GM19035 (cell line): ENCODE results near the gene GAMT.
A peak's percentile ranks its signal among the peaks of the same experiment; 100 is the strongest.

Experiments used
- ATAC-seq: cut with Tn5 transposase; IDR thresholded peaks from one replicate; pipeline ENCODE4 v1.9.1; 2021; ENCODE audit not compliant: unreplicated experiment

GAMT gene

DNA sequence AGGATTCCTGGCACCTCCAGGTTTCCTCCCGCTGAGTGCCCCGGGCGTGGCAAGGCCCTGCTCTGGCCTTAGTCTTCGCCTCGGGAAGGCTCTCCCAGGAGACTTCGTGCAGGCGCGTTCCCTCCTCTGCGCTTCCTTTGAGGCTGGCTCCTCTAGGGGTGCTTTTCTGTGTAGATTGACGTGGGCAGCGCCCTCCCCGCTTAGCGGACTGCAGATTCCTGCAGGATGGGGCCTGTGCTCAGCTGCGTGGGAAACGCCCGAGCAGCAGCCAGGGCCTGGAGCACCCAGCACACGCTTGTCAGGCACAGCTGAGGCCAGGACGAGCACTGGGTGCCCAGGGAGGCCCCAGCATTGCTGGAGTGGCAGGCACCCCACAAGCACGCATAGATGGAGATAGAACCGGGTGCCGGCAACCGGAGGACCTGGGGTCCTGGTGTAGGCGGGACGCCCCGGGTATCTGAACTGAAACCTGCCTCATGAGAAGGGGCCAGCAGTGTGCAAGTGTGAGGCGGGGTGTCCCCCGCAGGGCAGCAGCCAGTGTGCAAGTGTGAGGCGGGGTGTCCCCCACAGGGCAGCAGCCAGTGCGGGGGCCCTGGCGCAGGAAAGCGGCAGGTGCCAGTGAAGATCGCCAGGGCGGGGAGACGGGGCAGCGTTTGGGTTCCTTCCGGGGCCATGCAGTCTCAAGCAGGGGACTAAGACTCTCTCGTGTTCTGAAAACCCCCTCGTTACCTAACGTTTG is 14.2 kb downstream of the GAMT start:
- no peak for ATAC-seq

DNA sequence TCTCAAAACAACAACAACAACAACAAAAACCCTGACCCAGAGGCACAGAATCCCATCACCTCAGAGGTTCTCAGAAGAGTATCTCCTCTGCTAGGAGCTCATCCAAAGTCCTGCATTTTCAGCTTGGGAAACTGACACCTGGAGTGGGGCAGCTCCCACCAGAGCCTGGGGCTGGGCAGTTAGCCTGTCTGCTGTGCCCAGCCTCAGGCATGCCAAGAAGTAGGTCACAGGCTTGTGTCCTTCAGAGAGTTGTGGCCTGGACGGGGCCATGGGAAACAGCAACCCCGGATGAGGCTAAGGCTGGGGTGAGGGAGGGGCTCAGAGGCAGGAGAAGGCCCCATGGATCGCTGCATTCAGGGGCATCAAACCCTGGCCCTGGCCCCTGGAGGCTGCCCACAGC is 15.5 kb downstream of the GAMT start:
- no peak for ATAC-seq

DNA sequence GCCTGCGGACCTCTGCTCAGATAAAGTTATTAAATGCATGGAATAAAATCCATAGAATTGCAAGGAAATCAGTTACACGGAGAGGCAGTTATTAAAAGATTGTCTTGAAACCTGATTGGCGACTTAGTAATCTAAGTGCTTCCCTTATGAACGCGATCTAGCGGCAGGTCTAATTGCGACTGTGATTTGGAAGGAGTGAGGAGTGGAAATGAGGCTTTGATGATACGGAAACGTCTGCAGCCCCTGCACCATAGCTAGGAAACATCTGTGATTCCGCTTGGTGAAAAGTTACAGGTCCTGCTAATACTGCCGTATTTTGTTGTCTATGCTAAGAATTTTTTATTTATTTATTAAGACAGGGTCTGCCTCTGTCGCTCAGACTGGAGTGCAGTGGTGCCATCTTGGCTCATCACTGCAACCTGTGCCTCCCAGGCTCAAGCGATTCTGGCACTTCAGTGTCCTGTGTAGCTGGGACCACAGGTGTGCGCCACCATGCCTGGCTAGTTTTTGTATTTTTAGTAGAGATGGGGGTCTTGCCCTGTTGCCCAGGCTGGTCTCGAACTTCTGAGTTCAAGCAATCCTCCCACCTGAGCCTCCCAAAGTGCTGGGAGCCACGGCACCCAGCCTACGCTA is 16.7 kb downstream of the GAMT start:
- ATAC-seq: no peak

DNA sequence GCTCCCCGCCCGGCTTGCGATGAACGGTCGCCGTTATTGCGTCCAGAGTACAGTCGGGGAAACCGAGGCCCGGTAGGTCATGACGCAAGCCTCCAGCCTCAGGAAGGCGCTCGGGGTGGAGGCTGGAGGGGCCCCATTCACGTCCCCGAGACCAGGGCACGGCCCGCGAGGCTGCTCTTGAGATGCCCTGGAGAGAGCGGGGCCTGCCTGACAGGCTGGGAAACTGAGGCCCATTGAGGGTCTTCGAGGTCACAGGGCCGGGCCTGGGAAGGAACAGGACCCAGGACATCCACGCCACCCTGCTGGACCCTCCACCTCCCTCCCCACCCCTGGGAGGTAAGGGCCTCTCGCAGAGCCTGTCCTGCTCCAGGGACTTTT is 17.3 kb downstream of the GAMT start:
- peak; percentile 2 for ATAC-seq

DNA sequence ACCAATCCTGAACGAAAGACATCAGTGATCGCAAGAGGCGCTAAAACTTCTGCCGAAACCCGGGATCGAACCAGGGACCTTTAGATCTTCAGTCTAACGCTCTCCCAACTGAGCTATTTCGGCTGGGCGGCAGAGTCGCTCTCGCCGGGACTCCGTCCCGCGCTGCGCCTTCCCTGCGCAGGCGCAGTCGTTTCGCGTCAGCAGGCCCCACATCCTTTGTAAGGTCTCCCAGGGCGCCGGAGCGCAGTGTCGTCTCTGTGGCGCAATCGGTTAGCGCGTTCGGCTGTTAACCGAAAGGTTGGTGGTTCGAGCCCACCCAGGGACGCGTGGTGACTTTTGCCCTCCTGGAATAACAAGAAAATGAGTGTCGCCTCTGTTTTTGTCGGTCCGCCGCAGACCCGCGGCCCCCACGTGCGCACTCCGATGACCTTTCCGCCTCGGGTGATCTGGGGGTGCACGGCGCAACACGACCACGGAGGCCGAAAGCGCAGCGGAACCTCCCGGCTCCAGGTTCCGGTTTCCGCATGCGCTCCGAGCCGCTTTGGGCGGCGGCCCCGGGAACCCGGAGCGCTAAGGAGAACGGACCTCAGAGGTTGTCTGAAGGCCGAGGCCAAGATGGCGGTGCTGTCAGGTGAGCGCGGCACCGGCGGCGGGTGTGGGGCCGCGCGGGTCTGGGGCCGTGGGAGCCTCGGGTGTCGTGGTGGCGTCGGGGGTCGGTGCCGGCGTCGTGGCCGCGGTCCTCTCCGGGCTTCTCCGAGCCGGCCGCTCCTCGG is 17.8 kb downstream of the GAMT start, which contains the start of gene NDUFS7:
Gene NDUFS7, plus strand, starts transcription at position 596 of the 773 bp plus-strand sequence. Its CDS starts 20 bp downstream, at position 616.
- peak; percentile 79 for ATAC-seq

DNA sequence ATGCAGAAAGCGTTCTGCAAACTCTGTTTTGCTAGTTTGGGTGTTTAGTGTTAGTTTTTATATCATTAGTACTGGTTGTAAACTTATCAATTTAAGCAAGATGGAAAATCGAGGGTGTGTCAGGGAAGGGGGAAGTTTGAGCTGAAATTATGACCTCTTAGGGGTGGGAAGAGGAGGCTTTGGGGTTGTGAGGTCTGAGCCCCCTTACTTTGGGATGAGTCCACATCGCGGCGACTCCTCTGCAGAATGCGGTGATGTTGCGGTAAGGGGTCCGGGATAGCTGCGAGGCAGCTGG is 18.4 kb downstream of the GAMT start:
- ATAC-seq: no peak

DNA sequence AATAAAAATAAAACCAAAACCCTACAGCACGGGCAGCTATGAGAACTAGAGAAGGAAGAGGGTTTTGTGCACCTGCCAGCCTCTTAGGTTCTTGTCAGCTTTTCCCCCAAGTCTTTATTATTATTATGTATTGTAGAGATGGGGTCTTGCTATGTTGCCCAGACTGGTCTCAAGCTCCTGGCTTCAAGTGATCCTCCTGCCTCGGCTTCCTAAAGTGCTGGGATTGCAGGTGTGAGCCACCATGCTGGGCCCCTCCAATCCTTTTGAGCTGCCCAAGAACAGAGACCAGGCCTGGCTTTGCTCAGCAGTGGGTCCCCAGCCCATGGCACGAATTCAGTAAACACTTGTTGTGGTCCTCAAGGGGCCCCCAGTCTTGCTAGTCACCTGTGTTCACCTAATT is 19.1 kb downstream of the GAMT start:
- ATAC-seq: no peak

DNA sequence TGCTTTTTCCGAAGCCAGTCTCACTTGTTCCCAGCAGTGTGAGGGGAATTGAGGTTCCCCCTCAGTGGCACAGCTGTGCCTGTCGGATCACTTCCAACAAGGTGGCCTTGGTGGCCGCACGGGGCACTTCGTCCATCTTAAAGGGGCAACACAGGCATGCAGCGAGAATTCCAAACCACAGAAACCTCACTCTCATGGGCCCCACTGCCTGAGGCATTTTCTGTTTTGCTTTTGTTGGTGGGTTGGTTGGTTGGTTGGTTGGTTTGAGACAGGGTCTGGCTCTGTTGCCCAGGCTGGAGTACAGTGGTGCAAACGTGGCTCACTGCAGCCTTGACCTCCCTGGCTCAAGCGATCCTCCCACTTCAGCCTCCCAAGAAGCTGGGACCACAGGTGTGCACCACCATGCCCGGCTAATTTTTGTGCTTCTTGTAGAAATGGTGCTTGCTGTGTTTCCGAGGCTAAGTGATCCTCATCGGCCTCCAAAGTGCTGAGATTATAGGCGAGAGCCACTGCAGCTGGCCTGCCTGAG is 21.3 kb downstream of the GAMT start:
- no peak for ATAC-seq

DNA sequence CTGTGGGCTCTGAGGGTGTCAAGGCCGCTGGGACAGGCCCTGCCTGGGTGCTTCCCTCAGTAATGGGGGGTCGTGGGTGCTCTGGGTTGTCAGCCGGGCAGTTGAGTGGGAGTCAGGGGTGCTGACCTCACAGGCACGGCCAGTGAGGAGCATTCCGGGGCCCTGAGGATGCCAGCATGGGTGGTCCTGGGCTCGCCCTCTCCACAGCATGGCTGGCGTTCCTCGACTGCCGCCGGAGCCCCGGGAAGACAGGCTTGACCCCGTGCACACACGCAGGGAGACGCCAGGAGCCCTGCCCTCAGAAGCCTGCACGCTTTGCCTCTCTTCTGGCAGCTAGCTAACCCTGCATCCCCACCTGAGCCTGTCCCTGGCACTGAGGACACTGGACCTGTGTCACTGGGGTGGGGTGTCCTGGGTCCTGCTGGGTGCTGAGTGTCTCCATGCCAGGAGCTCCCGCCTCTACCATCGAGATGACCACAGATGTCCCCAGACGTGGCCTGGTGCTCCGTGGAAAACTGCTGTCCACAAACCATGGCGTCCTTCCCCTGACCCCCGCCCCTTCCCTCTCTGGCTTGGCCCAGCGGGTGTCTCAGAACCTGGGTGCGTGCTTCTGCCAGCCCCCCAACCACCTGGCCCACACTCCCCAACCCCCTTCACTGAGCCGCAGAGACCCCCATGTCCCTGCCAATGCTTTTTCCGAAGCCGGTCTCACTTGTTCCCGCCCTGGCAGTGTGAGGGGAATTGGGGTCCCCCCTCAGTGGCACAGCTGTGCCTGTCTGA is 22.0 kb downstream of the GAMT start:
- no peak for ATAC-seq

DNA sequence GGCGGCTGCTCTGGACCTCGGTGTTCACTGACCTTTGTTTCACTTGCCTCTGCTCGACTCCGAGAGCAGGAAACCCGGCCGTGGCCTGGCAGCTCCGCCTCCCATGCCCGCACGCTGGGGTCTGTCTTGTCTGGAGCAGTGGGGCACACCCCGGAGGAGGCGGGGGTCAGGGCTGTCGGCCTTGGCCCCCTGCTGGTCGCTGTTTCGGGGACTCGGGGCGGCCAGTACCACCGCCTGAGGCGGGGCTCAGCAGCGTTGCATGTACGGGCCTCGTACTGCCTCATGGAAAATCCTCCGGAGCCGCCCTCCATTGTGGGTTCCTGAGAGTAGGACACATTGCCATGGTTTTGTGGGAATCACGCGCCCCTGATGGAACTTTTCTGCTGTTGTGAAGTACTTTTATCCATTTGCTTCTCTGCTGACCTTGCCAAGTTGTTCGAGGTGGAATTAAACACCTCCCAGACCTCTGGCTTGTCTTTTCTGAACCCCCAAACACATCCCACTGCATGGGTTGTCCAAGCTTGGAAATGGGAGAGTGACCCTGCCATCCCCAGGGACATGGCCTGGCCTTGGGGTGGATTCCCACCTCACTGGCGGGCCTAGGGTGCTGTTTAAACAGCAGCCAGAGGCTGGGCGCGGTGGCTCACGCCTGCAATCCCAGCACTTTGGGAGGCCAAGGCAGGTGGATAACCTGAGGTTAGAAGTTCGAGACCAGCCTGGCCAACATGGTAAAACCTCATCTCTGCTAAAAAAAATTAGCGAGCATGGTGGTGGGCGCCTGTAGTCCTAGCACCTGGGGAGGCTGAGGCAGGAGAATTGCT is 23.2 kb downstream of the GAMT start:
- no peak for ATAC-seq

DNA sequence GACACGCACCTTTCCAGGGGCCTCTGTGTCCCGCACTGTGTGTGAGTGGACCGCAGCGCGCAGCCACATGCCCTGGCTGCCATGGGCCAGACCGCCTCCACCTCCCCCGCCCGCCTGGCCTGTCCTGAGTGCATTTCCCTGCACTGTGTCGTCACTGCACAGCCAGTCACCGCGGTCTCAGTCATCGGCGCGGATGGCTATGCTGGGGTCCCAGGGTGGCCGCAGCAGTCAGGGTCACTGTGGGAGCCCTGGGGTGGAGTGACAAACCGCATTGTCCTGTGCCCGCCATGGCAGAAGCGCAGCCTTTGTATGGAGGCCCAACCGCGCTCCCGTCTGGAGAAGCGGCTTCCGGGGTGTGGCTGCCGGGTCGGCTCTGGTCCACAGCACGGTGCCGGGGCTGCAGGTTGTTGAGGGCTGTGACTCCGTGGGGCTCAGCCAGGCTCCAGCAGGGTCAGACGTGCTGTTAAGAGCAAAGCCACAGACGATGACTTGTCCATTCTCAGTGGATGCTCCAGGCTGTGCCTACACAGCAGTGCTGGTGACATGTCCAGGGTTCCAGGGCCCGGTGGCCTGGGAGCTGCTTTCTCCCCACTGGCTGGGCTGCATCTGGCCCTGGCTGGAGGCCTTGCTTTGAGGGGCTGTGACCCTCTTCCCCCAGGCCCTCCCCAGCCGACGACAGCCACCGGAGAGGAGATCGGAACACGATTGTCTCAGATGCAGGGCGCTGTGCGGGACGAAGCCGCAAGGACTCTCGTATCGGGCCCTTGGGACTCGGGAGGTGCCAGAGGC is 24.0 kb downstream of the GAMT start:
- no peak for ATAC-seq

DNA sequence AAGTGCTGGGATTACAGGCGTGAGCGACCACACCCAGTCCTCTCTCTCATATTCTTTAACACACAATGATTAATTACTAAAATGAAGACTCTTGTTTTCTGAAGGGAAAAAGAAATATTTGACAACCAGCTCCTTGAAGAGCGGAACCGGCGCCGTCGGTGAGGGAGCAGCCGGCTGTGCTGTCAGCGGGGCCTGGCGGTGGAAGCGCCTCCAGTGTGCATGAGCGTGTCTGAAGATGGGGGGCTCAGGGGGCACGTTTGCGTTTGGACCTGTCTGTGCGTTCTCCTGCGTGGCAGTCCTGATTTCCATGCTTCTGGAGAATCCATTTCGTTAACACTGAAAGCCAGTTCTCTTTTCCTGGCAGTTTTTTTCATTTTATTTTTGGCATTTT is 24.9 kb downstream of the GAMT start:
- no peak for ATAC-seq

DNA sequence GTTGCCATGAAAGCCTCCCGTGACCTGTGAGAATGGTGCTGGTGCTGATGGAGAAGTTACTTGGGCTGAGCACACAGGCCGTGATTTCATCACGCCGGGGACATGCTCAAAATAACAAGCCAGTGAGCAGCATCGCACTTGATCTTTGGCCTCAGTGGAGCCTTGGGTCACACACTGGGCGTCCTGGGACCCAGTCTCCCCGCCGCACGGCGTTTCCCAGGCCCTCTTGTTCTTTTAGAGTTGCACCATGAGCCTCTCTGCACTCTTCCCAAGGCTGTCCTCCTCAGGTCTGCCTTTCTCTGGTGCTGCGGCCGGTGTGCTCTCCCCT is 27.1 kb downstream of the GAMT start:
- ATAC-seq: no peak

DNA sequence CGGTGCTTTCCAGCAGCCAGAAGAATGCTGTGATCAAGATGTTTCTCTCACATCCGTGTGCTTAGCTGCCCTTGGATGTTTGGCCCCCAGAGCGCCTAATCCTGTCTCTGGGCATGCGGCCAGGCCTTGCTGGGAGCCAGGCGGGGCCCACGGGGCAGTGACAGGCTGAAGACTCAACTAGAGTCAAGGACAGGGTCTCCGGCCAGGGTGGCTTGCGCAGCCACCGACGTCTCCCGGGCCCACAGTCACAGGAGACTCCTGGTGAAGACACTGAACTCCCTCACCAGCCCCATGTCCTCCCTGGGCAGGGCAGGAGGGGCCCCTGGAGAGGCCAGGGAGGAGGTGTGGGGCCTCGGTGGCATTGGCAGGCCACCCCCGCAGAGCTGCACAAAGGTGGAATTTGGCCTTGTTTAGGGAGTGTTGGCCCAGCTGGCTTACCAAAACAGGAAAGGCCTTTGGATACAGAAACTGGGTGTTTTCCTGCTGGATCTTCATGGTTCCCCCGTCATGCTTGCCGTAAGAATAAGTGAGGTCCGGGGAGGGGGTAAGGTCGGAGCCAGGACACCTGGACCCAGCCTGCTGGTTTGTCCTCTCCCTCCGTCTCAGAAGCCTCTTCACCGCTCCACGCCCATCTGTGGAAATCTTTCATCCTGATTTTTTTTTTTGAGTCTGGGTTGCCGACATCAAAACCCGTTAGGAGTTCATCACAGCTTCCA is 27.6 kb downstream of the GAMT start:
- no peak for ATAC-seq

DNA sequence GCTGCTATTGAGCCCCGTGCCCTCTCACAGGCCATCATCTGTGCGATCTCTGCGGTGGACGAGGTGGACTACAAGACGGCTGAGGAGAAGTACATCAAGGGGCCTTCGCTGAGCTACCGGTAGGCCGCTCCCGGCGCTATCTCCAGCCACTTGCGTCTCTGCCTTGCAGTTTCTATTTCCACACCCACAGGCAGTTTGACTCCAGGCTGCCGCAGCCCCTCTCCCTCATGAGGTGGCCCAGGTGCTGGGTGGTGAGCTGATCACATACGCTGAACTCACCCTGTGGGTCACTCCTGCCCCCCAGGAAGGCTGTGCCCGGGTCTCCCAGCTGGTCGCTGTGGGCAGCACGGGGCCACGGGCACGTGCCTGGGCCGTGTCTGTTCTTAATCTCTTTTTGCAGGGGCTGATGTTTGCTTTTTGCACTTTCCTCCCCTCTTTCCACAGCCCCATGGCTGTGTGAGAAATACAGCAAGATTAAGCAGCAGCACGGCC is 28.3 kb downstream of the GAMT start:
- ATAC-seq: no peak

DNA sequence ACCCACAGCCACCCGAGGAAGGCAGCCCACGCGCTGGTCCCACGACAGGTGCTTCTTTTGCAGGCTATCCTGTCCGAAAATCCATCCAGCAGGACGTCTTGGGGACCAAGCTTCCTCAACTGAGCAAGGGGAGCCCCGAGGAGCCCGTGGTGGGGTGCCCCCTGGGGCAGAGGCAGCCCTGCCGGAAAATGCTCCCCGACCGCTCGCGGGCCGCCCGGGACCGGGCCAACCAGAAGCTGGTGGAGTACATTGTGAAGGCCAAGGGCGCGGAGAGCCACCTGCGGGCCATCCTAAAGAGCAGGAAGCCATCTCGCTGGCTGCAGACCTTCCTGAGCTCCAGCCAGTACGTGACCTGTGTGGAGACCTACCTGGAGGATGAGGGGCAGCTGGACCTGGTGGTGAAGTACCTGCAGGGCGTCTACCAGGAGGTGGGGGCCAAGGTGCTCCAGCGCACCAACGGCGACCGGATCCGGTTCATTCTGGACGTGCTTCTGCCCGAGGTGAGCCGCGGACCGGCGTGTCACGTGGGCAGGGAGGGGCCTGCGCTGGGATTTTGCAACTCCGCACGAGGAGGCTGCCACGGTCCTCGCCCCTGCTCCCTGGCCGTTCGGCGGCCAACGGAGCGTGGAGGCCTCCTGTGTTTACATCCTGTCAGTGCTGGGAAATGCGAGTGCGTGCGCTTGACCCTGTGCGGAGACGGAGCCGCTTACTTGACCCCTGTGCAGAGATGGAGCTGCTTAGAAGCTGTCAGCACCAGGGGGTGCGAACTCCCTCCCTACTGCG is 30.6 kb downstream of the GAMT start:
- ATAC-seq: no peak

DNA sequence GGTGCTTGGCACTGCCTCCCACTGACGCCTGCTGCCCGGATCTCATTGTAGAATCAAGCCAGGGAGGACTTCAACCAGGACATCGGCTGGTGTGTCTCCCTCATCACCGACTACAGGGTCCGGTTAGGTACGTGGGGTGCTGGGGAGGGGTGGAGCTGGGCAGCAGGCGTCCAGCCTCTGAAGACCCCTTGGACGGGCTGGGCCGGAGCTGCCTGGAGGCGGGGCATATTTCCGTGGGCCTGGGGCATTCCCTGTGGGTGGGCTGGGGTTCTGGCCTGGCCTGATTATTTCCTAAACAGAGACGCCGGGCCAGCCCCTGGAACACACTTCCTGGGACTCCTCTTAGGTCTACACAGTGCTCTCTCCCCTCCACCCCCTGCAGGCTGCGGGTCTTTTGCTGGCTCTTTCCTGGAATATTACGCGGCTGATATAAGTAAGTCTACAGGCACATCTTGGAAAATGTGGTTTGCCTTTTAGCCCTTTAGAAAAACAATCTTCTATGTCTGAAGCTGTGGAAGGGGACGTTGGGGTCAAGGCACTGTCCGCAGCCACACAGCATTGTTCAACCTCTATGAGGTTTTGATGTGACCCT is 32.0 kb downstream of the GAMT start:
- no peak for ATAC-seq
